Neuronal stem cell (in vitro differentiated cells): Measurements from ENCODE around the gene GPATCH3.
A peak's percentile ranks its signal among the peaks of the same experiment; 100 is the strongest.

Source experiments
- DNase-seq: peaks from one replicate; pipeline ENCODE4 v3.0.0-alpha.2; 2013; ENCODE audit warnings: low spot score
- H2AFZ ChIP-seq: one replicate; pipeline ENCODE4 v1.6.1; 2013; ENCODE audit warnings: mild to moderate bottlenecking, low read length, inconsistent platforms
- H2AK5ac ChIP-seq: 2 replicates; pipeline ENCODE4 v1.6.1; 2013; ENCODE audit warnings: low read depth, mild to moderate bottlenecking, inconsistent platforms, low read length, moderate library complexity, mixed read lengths
- H2BK120ac ChIP-seq: 2 replicates; pipeline ENCODE4 v1.6.1; 2013; ENCODE audit warnings: low read depth, mild to moderate bottlenecking, inconsistent platforms, low read length, moderate library complexity, mixed read lengths
- H2BK12ac ChIP-seq: one replicate; pipeline ENCODE4 v1.6.1; 2013; ENCODE audit warnings: low read length, inconsistent platforms
- H2BK15ac ChIP-seq: 2 replicates; pipeline ENCODE4 v1.6.1; 2013; ENCODE audit warnings: mild to moderate bottlenecking, low read length, inconsistent platforms, mixed read lengths
- H2BK5ac ChIP-seq: one replicate; pipeline ENCODE4 v1.6.1; 2013; ENCODE audit warnings: inconsistent platforms, mild to moderate bottlenecking, low read length, moderate library complexity
- H3K14ac ChIP-seq: one replicate; pipeline ENCODE4 v1.6.1; 2013; ENCODE audit warnings: low read length, inconsistent platforms
- H3K18ac ChIP-seq: 2 replicates; pipeline ENCODE4 v1.6.1; 2013; ENCODE audit warnings: low read length, inconsistent platforms
- H3K23ac ChIP-seq: 2 replicates; pipeline ENCODE4 v1.6.1; 2013; ENCODE audit warnings: low read depth, mild to moderate bottlenecking, mixed read lengths, low read length, inconsistent platforms; ENCODE audit not compliant: poor library complexity
- H3K27ac ChIP-seq: replicated peaks from 3 replicates; pipeline ENCODE4 v1.5.1; 2013; ENCODE audit warnings: low read length, inconsistent platforms
- H3K27me3 ChIP-seq, 3 experiments: 2 replicates each; pipeline ENCODE4 v1.6.1; 2013; ENCODE audit warnings: low read length in 3 of 3, mild to moderate bottlenecking in 2 of 3, inconsistent platforms in 1 of 3, low read depth in 1 of 3, mixed read lengths in 1 of 3, moderate library complexity in 1 of 3; ENCODE audit not compliant: control insufficient read depth in 3 of 3, insufficient read depth in 3 of 3
- H3K36me3 ChIP-seq, 2 donors: replicated peaks in 1 of 2; 2 replicates each; pipeline ENCODE4 v1.6.1; 2013; ENCODE audit warnings: low read length in 2 of 2; ENCODE audit not compliant: control insufficient read depth in 2 of 2, insufficient read depth in 2 of 2
- H3K4ac ChIP-seq: 2 replicates; pipeline ENCODE4 v1.6.1; 2013; ENCODE audit warnings: inconsistent platforms, mild to moderate bottlenecking, low read length, moderate library complexity
- H3K4me1 ChIP-seq, 2 donors: 1 replicate in 1 of 2; 2 replicates in 1 of 2; pipeline ENCODE4 v1.6.1; 2013; ENCODE audit warnings: low read length in 2 of 2, low read depth in 1 of 2; ENCODE audit not compliant: control insufficient read depth in 2 of 2, insufficient read depth in 1 of 2
- H3K4me2 ChIP-seq: one replicate; pipeline ENCODE4 v1.6.1; 2013; ENCODE audit warnings: mild to moderate bottlenecking, low read length, inconsistent platforms; ENCODE audit not compliant: insufficient read depth, poor library complexity, severe bottlenecking
- H3K4me3 ChIP-seq, 2 donors: 2 replicates each; pipeline ENCODE4 v1.5.1; 2013; ENCODE audit warnings: low read length in 2 of 2, mild to moderate bottlenecking in 2 of 2, inconsistent platforms in 1 of 2, moderate library complexity in 1 of 2
- H3K79me1 ChIP-seq: one replicate; pipeline ENCODE4 v1.6.1; 2013; ENCODE audit warnings: low read depth, mild to moderate bottlenecking, inconsistent platforms, low read length, moderate library complexity
- H3K9ac ChIP-seq: one replicate; pipeline ENCODE4 v1.6.1; 2013; ENCODE audit warnings: mild to moderate bottlenecking, low read depth, low read length, inconsistent platforms; ENCODE audit not compliant: poor library complexity
- H3K9me3 ChIP-seq, 2 donors: replicated peaks in 1 of 2; 2 replicates each; pipeline versions ENCODE3 to v1.6.1; 2013; ENCODE audit warnings: low read length in 2 of 2, mild to moderate bottlenecking in 2 of 2, inconsistent platforms in 1 of 2, low read depth in 1 of 2, mixed read lengths in 1 of 2, moderate library complexity in 1 of 2; ENCODE audit not compliant: control insufficient read depth in 2 of 2, insufficient read depth in 1 of 2
- H4K8ac ChIP-seq: one replicate; pipeline ENCODE4 v1.6.1; 2013; ENCODE audit warnings: low read depth, mild to moderate bottlenecking, inconsistent platforms, low read length, moderate library complexity
- H4K91ac ChIP-seq: one replicate; pipeline ENCODE4 v1.6.1; 2013; ENCODE audit warnings: low read length, low read depth, mild to moderate bottlenecking, inconsistent platforms; ENCODE audit not compliant: poor library complexity
- WGBS, 2 donors: extraction: QIAGEN DNeasy Blood & Tissue Kit; methylation state at CpG; one replicate each; pipeline ENCODE4 v1.1.7; 2013; ENCODE audit warnings: missing lambda C conversion rate in 2 of 2, mixed read lengths in 1 of 2; ENCODE audit not compliant: insufficient read length in 2 of 2, insufficient replicate concordance in 1 of 2; ENCODE audit errors: extremely low coverage in 2 of 2; 5-methylcytosine and 5-hydroxymethylcytosine counted together

Gene GPATCH3

DNA sequence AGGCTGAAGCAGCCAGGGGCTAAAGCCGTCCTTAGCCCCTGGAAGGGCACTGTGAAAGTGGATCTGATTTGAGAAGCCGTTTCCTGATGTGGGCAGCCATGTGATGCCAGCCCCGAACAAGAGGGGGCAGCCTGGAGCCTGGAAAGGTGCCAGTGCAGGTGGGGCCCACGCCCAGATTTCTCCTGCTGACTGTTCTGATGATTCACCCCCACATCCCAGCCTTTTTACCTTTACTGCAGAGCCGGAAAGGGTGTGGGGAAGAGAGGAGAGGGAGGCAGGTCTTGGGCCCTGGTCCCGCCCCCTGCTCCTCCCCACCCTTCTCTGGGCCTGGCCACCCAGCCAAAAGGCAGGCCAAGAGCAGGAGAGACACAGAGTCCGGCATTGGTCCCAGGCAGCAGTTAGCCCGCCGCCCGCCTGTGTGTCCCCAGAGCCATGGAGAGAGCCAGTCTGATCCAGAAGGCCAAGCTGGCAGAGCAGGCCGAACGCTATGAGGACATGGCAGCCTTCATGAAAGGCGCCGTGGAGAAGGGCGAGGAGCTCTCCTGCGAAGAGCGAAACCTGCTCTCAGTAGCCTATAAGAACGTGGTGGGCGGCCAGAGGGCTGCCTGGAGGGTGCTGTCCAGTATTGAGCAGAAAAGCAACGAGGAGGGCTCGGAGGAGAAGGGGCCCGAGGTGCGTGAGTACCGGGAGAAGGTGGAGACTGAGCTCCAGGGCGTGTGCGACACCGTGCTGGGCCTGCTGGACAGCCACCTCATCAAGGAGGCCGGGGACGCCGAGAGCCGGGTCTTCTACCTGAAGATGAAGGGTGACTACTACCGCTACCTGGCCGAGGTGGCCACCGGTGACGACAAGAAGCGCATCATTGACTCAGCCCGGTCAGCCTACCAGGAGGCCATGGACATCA is 37.2 kb downstream of the GPATCH3 start, which contains the start of gene SFN:
Gene SFN, plus strand, starts transcription at position 369 of the 904 bp plus-strand sequence. Its CDS starts 64 bp downstream, at position 433.
- Histone ChIP-seq H2BK5ac (peak within 1 kb of the TSS; percentile 98), H2BK15ac (peak within 1 kb of the TSS; percentile 90), H3K18ac (peak within 1 kb of the TSS; percentile 95), H3K14ac (peak within 1 kb of the TSS; percentile 49), H3K9me3 (no peaks in the 10 kb centered on the region), H3K4me3 (peak within 1 kb of the TSS in 1 of 2 donors; percentile 90), H3K23ac (peak within 1 kb of the TSS; percentile 89), H4K8ac (peak within 1 kb of the TSS; percentile 25), H3K27me3 (no peaks in the 10 kb centered on the region), H2AK5ac (peak within 1 kb of the TSS; percentile 79), H3K36me3 (no peaks in the 10 kb centered on the region), H2BK12ac (peak within 1 kb of the TSS; percentile 98), H2AFZ (peak within 1 kb of the TSS; percentile 96), H3K27ac (peak within 1 kb of the TSS; percentile 63), H3K9ac (peak within 1 kb of the TSS; percentile 93), H4K91ac (peak within 1 kb of the TSS; percentile 89), H2BK120ac (peak within 1 kb of the TSS; percentile 93), H3K4me1 (peaks cover 6 to 26% of the 10 kb centered on the region in 2 donors), H3K4ac (peak within 1 kb of the TSS; percentile 76), H3K79me1 (peaks cover 4% of the 10 kb centered on the region), H3K4me2 (peak within 1 kb of the TSS; percentile 97)
- DNase-seq: no peak
- WGBS, 2 donors: no CpG with 5 or more reads among the region's 37 CpGs

DNA sequence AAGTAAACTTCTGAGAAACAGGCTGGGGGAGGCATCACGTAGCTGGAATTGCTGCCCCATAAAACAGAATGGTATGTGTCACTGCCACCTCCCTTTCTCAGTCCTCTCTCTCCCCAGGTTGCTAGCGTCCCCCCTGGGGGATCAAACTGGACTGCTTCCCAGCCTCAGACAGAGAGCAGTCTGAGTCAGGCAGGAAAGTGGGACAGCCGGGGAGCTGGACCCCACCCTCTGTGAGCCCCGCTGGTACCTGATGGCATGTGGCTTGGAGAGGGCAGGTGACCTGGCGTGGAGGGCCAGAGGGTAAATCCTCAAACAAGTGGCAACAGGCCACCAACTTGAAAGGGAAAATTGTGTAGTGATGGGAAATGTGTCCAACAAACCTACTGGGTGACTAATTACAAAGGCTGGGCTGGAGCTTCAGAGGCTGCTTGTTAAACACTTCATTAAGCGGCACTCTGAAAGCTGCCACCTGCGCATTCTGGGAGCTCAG is 38.3 kb downstream of the GPATCH3 start:
- Histone ChIP-seq H2AFZ (no peak overlapping the region), H3K79me1 (peaks cover 4% of the 10 kb centered on the region), H3K27ac (peak overlapping the region; percentile 63), H3K14ac (no peak overlapping the region), H3K27me3 (no peaks in the 10 kb centered on the region), H2BK15ac (peak overlapping the region; percentile 6), H3K9me3 (no peaks in the 10 kb centered on the region), H4K8ac (peak overlapping the region; percentile 25), H2BK5ac (no peak overlapping the region), H4K91ac (no peak overlapping the region), H3K23ac (no peak overlapping the region), H3K4me2 (no peak overlapping the region), H3K4me3 (no peak overlapping the region), H2BK12ac (no peak overlapping the region), H2AK5ac (peak overlapping the region; percentile 23), H3K4me1 (peaks cover 6 to 23% of the 10 kb centered on the region in 2 donors), H2BK120ac (no peak overlapping the region), H3K4ac (no peak overlapping the region), H3K18ac (peak overlapping the region; percentile 16), H3K36me3 (no peaks in the 10 kb centered on the region), H3K9ac (no peak overlapping the region)
- DNase-seq: no peak
- no CpG with 5 or more reads among the region's 7 CpGs for WGBS, 2 donors

DNA sequence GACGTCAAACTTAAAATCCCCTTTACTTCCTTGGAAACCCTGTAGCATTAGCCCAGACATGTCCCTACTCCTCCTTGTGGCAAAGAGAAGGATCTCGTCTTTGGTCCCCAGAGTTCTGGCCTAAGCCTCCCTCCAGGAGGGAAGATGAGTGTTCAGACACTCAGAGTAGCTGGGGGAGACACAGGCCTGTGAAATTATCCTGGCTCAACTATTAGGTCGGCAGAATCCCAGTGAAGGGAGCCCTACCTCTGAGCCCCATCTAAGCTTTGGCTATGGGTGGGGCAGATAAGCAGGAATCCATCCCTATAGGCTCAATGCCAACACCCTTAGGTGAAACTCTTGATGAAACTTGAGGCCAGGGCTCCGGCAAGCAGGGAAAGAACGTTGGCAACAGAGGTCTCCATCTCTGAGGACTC is 39.0 kb downstream of the GPATCH3 start:
- Histone ChIP-seq H3K23ac (no peak overlapping the region), H2BK15ac (peak overlapping the region; percentile 6), H4K8ac (no peak overlapping the region), H3K27me3 (no peaks in the 10 kb centered on the region), H2BK120ac (no peak overlapping the region), H3K4me2 (no peak overlapping the region), H3K9me3 (no peaks in the 10 kb centered on the region), H4K91ac (no peak overlapping the region), H3K14ac (no peak overlapping the region), H2BK12ac (no peak overlapping the region), H3K79me1 (peaks cover 4% of the 10 kb centered on the region), H3K27ac (no peak overlapping the region), H2BK5ac (no peak overlapping the region), H3K9ac (no peak overlapping the region), H3K36me3 (peaks cover 0 to 1% of the 10 kb centered on the region in 2 donors), H2AFZ (no peak overlapping the region), H2AK5ac (peak overlapping the region; percentile 23), H3K4me3 (no peak overlapping the region), H3K18ac (peak overlapping the region; percentile 55), H3K4ac (no peak overlapping the region), H3K4me1 (peaks cover 6 to 24% of the 10 kb centered on the region in 2 donors)
- no CpG with 5 or more reads among the region's 5 CpGs for WGBS, 2 donors
- DNase-seq: no peak
